ENCODE measurements around the gene ADCY3. TPM values are rescaled to one million over a fixed set of nuclear protein-coding genes. Genes with fewer than 3 reads are reported as not detected.
A peak's percentile ranks its signal among the peaks of the same experiment; 100 is the strongest.

Gene ADCY3
- total and polyA plus RNA-seq, 9 donors = 27.1 to 150 (median 97.4) TPM

GRCh38 chr2:24909555-24910177 is 10.4 kb downstream of the ADCY3 start:
- H3K27me3 ChIP-seq = no peaks in the 10 kb centered on the region
- peaks cover 4% of the 10 kb centered on the region for H3K4me1 ChIP-seq (ENCODE audit: insufficient read depth)
- DNase-seq = peak in 1 of 5 donors; percentile 8
- no peak overlapping the region for H3K4me3 ChIP-seq
- intact Hi-C loops (cut with DNase I) = loop anchor here in 1 of 4 donors (5.0 kb wide), 1 partner anchor 113 kb away; no protein-coding TSS in a partner anchor
- no peaks in the 10 kb centered on the region for H3K36me3 ChIP-seq
- 80 to 86% (median 82%) methylated on average over 5 of the region's 5 CpGs for WGBS, 3 donors
- TF ChIP-seq EP300 (IDR thresholded peaks at IDR 0.05) (no peak), CTCF (IDR thresholded peaks at IDR 0.05) (no peak), POLR2A (IDR thresholded peaks at IDR 0.05) (no peak)
- H3K27ac ChIP-seq = no peak overlapping the region
- H3K9me3 ChIP-seq = no peaks in the 10 kb centered on the region

- H3K27me3 ChIP-seq = no peaks in the 10 kb centered on the region
- no peaks in the 10 kb centered on the region for H3K4me1 ChIP-seq (ENCODE audit: insufficient read depth)
- TF ChIP-seq EP300 (IDR thresholded peaks at IDR 0.05) (no peak), POLR2A (IDR thresholded peaks at IDR 0.05) (no peak), CTCF (IDR thresholded peaks at IDR 0.05) (no peak)
- H3K27ac ChIP-seq = no peak overlapping the region
- H3K36me3 ChIP-seq = no peaks in the 10 kb centered on the region
- intact Hi-C loops (cut with DNase I) = loop anchor here in 1 of 4 donors (5.0 kb wide), 1 partner anchor 114 kb away; no protein-coding TSS in a partner anchor
- DNase-seq = peak in 1 of 5 donors; percentile 22
- H3K9me3 ChIP-seq = no peaks in the 10 kb centered on the region
- 88 to 92% (median 89%) methylated on average over 8 of the region's 8 CpGs for WGBS, 3 donors
- no peak overlapping the region for H3K4me3 ChIP-seq
These were observed 11.6 kb downstream of the ADCY3 start for GRCh38 chr2:24908461-24908901.

- H3K4me3 ChIP-seq = no peak overlapping the region
- TF ChIP-seq CTCF (IDR thresholded peaks at IDR 0.05) (no peak), POLR2A (IDR thresholded peaks at IDR 0.05) (no peak), EP300 (IDR thresholded peaks at IDR 0.05) (no peak)
- H3K36me3 ChIP-seq = no peaks in the 10 kb centered on the region
These were observed 12.9 kb downstream of the ADCY3 start for GRCh38 chr2:24907116-24907515.

GRCh38 chr2:24906466-24906865 is 13.6 kb downstream of the ADCY3 start:
- Histone ChIP-seq H3K27ac (no peak overlapping the region), H3K4me1 (ENCODE audit: insufficient read depth) (no peaks in the 10 kb centered on the region), H3K9me3 (no peaks in the 10 kb centered on the region), H3K36me3 (no peaks in the 10 kb centered on the region), H3K27me3 (no peaks in the 10 kb centered on the region), H3K4me3 (no peak overlapping the region)
- intact Hi-C loops (cut with DNase I) = loop anchor here in 1 of 4 donors (5.0 kb wide), 1 partner anchor 116 kb away; no protein-coding TSS in a partner anchor
- TF ChIP-seq POLR2A (IDR thresholded peaks at IDR 0.05) (no peak), EP300 (IDR thresholded peaks at IDR 0.05) (no peak), CTCF (IDR thresholded peaks at IDR 0.05) (no peak)
- 90 to 93% (median 91%) methylated on average over 6 of the region's 6 CpGs for WGBS, 3 donors
- DNase-seq = peak in 1 of 5 donors; percentile 21

More at GRCh38 chr2:24907116-24907515, 12.9 kb downstream of the ADCY3 start:
- intact Hi-C loops (cut with DNase I) = loop anchor here in 1 of 4 donors (5.0 kb wide), 1 partner anchor 115 kb away; no protein-coding TSS in a partner anchor
- Histone ChIP-seq H3K27ac (no peak overlapping the region), H3K27me3 (no peaks in the 10 kb centered on the region), H3K4me1 (ENCODE audit: insufficient read depth) (no peaks in the 10 kb centered on the region), H3K9me3 (no peaks in the 10 kb centered on the region)
- peak in 1 of 5 donors; percentile 7 for DNase-seq
- WGBS, 3 donors = 87 to 91% (median 89%) methylated on average over 5 of the region's 5 CpGs
